Measurements from ENCODE around the gene FRAS1. TPM values are rescaled to one million over a fixed set of nuclear protein-coding genes. Genes with fewer than 3 reads are reported as not detected.

Gene FRAS1
- total RNA-seq, 1 experiment from 2014 or later, result 13.1 TPM

DNA sequence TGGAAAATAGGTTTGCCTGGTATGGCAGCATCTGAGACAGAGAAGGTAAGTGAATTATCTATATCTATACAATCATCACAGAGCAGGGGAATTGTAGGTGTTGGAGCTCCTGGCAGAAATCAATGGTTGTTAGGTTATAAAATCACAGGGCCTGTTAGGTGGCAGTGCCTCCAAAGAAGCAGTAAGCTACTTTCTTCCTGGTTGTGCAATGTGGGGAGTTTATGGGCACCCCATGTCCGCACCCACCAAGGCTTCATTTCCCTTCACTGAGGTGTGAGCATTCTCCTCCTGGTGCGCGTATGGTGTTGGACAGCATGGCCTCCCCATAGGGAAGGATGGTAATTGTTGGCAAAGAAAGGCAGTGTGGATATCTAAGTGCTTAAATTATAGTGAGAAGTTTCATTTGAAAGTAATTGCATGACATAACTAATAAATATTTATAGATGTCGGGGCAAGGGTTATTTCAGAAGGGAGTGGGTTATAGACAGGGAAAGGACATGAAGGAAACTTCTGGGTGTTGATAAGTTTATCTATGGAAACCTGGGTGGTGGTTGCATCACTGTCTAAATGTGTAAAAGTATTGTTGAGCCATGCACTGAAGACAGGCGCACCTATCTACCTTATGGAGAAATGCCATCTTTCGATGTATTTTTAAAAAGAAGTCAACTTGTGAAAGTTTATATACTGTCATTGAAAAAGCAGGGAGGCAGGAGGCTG lies 153.7 kb downstream of the FRAS1 start:
- Histone ChIP-seq H3K4me1 (replicated peaks; ENCODE audit: insufficient read depth) (no peaks in the 10 kb centered on the region), H3K9me2 (ENCODE audit: insufficient read depth) (no peaks in the 10 kb centered on the region), H3K4me2 (no peak overlapping the region), H3K27ac (no peak overlapping the region), H3K4me3 (no peak overlapping the region), H3K27me3 (ENCODE audit: insufficient read depth, low read depth) (no peaks in the 10 kb centered on the region), H3F3A (ENCODE audit: insufficient read depth, low read depth) (no peaks in the 10 kb centered on the region), H4K20me1 (ENCODE audit: insufficient read depth) (no peaks in the 10 kb centered on the region), H2AFZ (no peak overlapping the region), H3K9me3 (ENCODE audit: insufficient read depth, low read depth) (no peaks in the 10 kb centered on the region), H3K79me2 (ENCODE audit: low read depth) (no peaks in the 10 kb centered on the region), H3K36me3 (ENCODE audit: low read depth) (no peaks in the 10 kb centered on the region)
- BruUV-seq (replicated peaks), result no TSS peak
- TF ChIP-seq EZH2 (IDR thresholded peaks at IDR 0.05; ENCODE audit: low read depth) (no peak), CTCF (conservative IDR thresholded peaks at IDR 0.05) (no peak)
- ChIA-PET CTCF (no interaction called here), POLR2A (ENCODE audit: unreplicated experiment) (no interaction called here)
- DNase-seq, result no peak
- intact Hi-C loops (cut with micrococcal nuclease; ENCODE audit: unreplicated experiment), result no loop called here

DNA sequence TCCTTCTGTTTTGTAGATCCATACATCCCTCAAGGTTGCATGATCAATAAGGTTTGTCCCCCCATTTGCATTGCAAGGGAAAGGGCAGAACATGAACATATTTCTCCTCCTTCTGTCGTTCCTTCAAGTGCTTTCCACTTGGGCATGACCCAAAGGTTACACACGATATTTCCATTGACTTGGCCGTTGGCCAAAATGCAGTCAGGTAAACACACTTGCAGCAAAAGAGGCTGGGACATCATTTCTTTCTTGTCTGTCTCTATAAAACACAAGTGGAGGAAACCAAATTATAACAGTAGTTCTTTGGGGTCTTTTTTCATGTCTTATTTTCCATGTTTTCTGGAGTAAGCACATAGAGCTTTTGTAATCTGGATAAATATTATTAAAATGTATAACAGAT lies 156.1 kb downstream of the FRAS1 start:
- Histone ChIP-seq H3K79me2 (ENCODE audit: low read depth) (no peaks in the 10 kb centered on the region), H3K4me3 (no peak overlapping the region), H3F3A (ENCODE audit: insufficient read depth, low read depth) (no peaks in the 10 kb centered on the region), H2AFZ (no peak overlapping the region), H4K20me1 (ENCODE audit: insufficient read depth) (no peaks in the 10 kb centered on the region), H3K36me3 (ENCODE audit: low read depth) (no peaks in the 10 kb centered on the region), H3K9me2 (ENCODE audit: insufficient read depth) (no peaks in the 10 kb centered on the region), H3K27me3 (ENCODE audit: insufficient read depth, low read depth) (no peaks in the 10 kb centered on the region), H3K4me1 (replicated peaks; ENCODE audit: insufficient read depth) (no peaks in the 10 kb centered on the region), H3K9me3 (ENCODE audit: insufficient read depth, low read depth) (no peaks in the 10 kb centered on the region), H3K27ac (no peak overlapping the region), H3K4me2 (no peak overlapping the region)
- no TSS peak for BruUV-seq (replicated peaks)
- DNase-seq, result no peak
- ChIA-PET CTCF (no interaction called here), POLR2A (ENCODE audit: unreplicated experiment) (no interaction called here)
- intact Hi-C loops (cut with micrococcal nuclease; ENCODE audit: unreplicated experiment), result no loop called here
- TF ChIP-seq CTCF (conservative IDR thresholded peaks at IDR 0.05), result no peak
- TF ChIP-seq EZH2 (IDR thresholded peaks at IDR 0.05; ENCODE audit: low read depth), result no peak

DNA sequence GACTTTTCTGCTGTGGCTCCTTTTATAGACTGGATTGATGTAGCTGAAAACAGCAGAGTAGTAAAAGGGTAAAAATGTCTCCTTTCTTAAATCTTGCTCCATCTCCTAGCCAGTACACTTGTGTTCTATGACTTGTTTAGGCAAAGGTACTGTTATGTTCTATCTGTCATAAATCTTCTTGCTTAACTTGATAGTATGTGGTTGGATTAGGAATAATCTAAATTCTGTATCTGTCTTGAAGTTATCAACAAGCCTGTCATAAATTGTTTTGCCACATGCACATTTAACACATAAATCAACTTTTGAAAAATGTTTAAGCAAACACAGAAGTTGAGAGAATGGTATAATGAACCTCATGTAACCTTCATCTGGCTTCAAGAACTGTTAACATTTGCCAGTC lies 157.0 kb downstream of the FRAS1 start:
- H4K20me1 ChIP-seq (ENCODE audit: insufficient read depth), result no peaks in the 10 kb centered on the region
- H3K4me3 ChIP-seq, result no peak overlapping the region
- ChIA-PET CTCF (no interaction called here), POLR2A (ENCODE audit: unreplicated experiment) (no interaction called here)
- no peaks in the 10 kb centered on the region for H3K27me3 ChIP-seq (ENCODE audit: insufficient read depth, low read depth)
- H2AFZ ChIP-seq, result no peak overlapping the region
- H3F3A ChIP-seq (ENCODE audit: insufficient read depth, low read depth), result no peaks in the 10 kb centered on the region
- no peak for TF ChIP-seq CTCF (conservative IDR thresholded peaks at IDR 0.05)
- TF ChIP-seq EZH2 (IDR thresholded peaks at IDR 0.05; ENCODE audit: low read depth), result no peak
- no peaks in the 10 kb centered on the region for H3K36me3 ChIP-seq (ENCODE audit: low read depth)
- H3K9me3 ChIP-seq (ENCODE audit: insufficient read depth, low read depth), result no peaks in the 10 kb centered on the region
- no peak overlapping the region for H3K27ac ChIP-seq
- no TSS peak for BruUV-seq (replicated peaks)
- intact Hi-C loops (cut with micrococcal nuclease; ENCODE audit: unreplicated experiment), result no loop called here
- no peaks in the 10 kb centered on the region for H3K4me1 ChIP-seq (replicated peaks; ENCODE audit: insufficient read depth)
- H3K4me2 ChIP-seq, result no peak overlapping the region
- no peak for DNase-seq
- H3K79me2 ChIP-seq (ENCODE audit: low read depth), result no peaks in the 10 kb centered on the region
- H3K9me2 ChIP-seq (ENCODE audit: insufficient read depth), result no peaks in the 10 kb centered on the region
